ENCODE results near the gene CATSPERD. TPM values are rescaled to one million over a fixed set of nuclear protein-coding genes. Genes with fewer than 3 reads are reported as not detected.
A peak's percentile ranks its signal among the peaks of the same experiment; 100 is the strongest.

The CATSPERD gene
- total and polyA plus RNA-seq, 9 of the 15 experiments (the other 6 are each of a cell fraction or from before 2014, with no cell fraction given), result not detected

GRCh38 chr19:5682107-5682482 is 38.3 kb upstream of the CATSPERD start:
- no TSS peak for BruUV-seq (replicated peaks)
- H4K20me1 ChIP-seq (replicated peaks; ENCODE audit: control insufficient read depth, insufficient read depth, low read length), result peaks cover 6% of the 10 kb centered on the region; the same call in 1 of the 2 replicates
- H3K4me1 ChIP-seq (replicated peaks in 1 of 2; ENCODE audit: control insufficient read depth in 2 of 2, insufficient read depth in 2 of 2, low read length in 2 of 2), result peaks cover 25 to 68% of the 10 kb centered on the region in 2 experiments
- in situ Hi-C loops (cut with MboI) (no loop called here), intact Hi-C loops (cut with micrococcal nuclease) (loop anchor here (10.0 kb wide), 1 partner anchor 57 kb away; the partner anchor contains the start of genes SAFB and SAFB2)
- H3K27ac ChIP-seq (ENCODE audit: extremely low read depth, low read depth, low read length), result no peak overlapping the region
- H3K4me3 ChIP-seq, result no peak overlapping the region
- peaks cover 12% of the 10 kb centered on the region for H3K79me2 ChIP-seq (ENCODE audit: control insufficient read depth, insufficient read depth, low read length)
- H3K36me3 ChIP-seq (ENCODE audit: control insufficient read depth, insufficient read depth, low read length), result peaks cover 17% of the 10 kb centered on the region; the same call in 2 of the 3 replicates
- DNase-seq (ENCODE audit: extremely low read depth in 1 of 4, low spot score in 3 of 4) (no peak), FAIRE-seq (no peak), ATAC-seq (no peak)
- no peaks in the 10 kb centered on the region for H3K9me1 ChIP-seq (ENCODE audit: control insufficient read depth, insufficient read depth, low read length)
- no peaks in the 10 kb centered on the region for H3K27me3 ChIP-seq (ENCODE audit: control insufficient read depth in 2 of 2, insufficient read depth in 2 of 2, low read length in 2 of 2)
- H3K4me2 ChIP-seq (ENCODE audit: insufficient read depth, low read length), result peak overlapping the region; percentile 7; the same call in 1 of the 2 replicates
- peak overlapping the region in 1 of 2 experiments; percentile 42; a peak in 1 of 4 replicates for H3K9ac ChIP-seq (ENCODE audit: insufficient read depth in 1 of 2, low read depth in 2 of 2, low read length in 2 of 2)
- ChIA-PET CTCF (ENCODE audit: low intra/inter-chr PET ratio) (no interaction called here), POLR2A (interaction anchor here (0.7 to 1.7 kb wide), 5 partner anchors 9 to 109 kb away, joined by 3 to 11 read pairs (median 4); partner anchors contain the start of genes CATSPERD, DUS3L and LONP1)
- no peak overlapping the region for H2AFZ ChIP-seq (ENCODE audit: low read depth, low read length)
- WGBS (ENCODE audit: insufficient coverage, low coverage, missing lambda C conversion rate), result 32% methylated on average over 3 of the region's 3 CpGs
- no peaks in the 10 kb centered on the region for H3K9me3 ChIP-seq (replicated peaks; ENCODE audit: control insufficient read depth, insufficient read depth, low read depth, low read length)
- TF ChIP-seq CHD7 (IDR thresholded peaks at IDR 0.05; ENCODE audit: low read depth, low read length), result no peak

Data from K562 (cell line).